Right renal cortex interstitium (tissue), 3 donors: ENCODE measurements around the gene C1orf105. TPM values are rescaled to one million over a fixed set of nuclear protein-coding genes. Genes with fewer than 3 reads are reported as not detected.
"Not testable (repeated sequence)": the region's sequence is repeated elsewhere in the genome, so short reads cannot be mapped to it uniquely, and the experiment has no call there.

ENCODE experiments used
- DNase-seq, 3 donors: peaks; one replicate each; pipeline ENCODE4 v3.0.0-alpha.2; 2013; ENCODE audit warnings: low read depth in 3 of 3, low spot score in 2 of 3
- polyA plus RNA-seq, 3 donors: library from polyadenylated mRNA; unstranded; fragments of 120-200 nt; gene quantifications; one replicate each; pipeline ENCODE4 v1.2.1, GENCODE V29; 2013; ENCODE audit not compliant: insufficient read length in 3 of 3

Gene C1orf105
- polyA plus RNA-seq, 3 donors = 0.28 TPM; not detected in 2

DNA sequence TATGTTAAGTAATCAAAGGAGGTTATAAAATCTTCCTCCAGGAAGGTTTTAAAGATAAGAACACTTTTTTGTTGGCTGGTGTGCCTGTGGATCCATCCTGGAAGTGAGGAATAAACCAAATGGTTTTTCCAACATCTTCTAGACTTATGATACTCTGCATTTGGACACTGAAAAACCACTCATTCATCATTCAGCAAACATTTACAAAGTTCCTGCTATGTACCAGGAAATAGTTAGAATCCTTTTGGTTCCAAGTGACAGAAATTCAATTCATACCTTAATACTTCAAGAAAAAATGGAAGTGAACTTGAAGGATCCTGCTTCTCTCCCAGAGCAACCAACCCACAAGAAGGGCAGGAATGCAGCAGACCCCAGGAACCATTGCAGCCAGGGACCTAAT is 63.0 kb downstream of the C1orf105 start:
- DNase-seq = no peak

- DNase-seq = no peak
These were observed 63.8 kb downstream of the C1orf105 start for GRCh38 chr1:172484252-172484651.

- no peak for DNase-seq
These were observed 65.1 kb downstream of the C1orf105 start for GRCh38 chr1:172485626-172486025.

- no peak for DNase-seq
These were observed 66.4 kb downstream of the C1orf105 start for GRCh38 chr1:172486805-172487454.

GRCh38 chr1:172487550-172487949 is 67.1 kb downstream of the C1orf105 start:
- no peak for DNase-seq

- DNase-seq = no peak
These were observed 67.9 kb downstream of the C1orf105 start for GRCh38 chr1:172488393-172488792.

- DNase-seq = no peak
These were observed 69.4 kb downstream of the C1orf105 start for GRCh38 chr1:172489847-172490246.

GRCh38 chr1:172492421-172492820 is 71.9 kb downstream of the C1orf105 start:
- DNase-seq = no peak

DNA sequence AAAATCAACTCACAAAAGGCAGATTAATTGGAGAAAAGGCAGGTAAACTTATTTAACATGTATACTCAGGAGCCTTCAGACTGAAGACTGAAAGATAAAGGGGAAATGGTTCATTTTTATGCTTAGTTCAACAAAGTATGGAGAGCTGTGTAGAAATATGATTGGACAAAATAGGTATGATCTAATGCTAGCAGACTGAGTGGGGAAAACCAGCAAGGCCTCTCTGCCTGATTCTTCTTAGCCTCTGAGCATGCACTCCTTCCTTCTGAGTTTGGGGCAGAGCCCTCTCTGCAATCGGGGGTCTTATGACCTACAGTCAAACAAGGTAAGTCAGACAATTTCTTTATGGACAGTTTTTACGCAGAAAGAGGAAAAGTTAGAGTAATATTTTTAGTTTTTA is 73.7 kb downstream of the C1orf105 start:
- no peak for DNase-seq

- DNase-seq = not testable (repeated sequence)
These were observed 75.6 kb downstream of the C1orf105 start for GRCh38 chr1:172496127-172496526.

GRCh38 chr1:172496678-172497077 is 76.2 kb downstream of the C1orf105 start:
- no peak for DNase-seq

DNA sequence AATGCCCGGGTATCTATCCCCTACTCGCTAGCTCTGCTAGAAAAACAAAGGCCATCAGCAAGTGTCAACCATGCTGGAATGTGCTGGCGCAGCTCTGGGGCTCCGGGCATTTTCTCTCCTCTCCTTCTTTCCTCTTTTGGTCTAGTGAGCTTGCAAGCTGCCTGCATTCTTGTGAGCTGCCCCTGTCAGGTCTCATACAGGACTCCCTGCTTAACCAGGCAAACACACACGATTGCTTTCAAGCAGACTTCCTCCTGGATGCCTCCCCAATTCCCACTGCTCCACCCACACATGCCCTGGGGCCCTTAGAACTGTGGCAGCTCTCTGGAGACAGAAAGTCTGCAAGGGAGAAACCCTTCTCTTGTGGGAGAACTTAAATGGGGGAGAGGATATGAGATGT is 76.7 kb downstream of the C1orf105 start:
- peak; percentile 18 to 50 (median 21) for DNase-seq

GRCh38 chr1:172498857-172499256 is 78.4 kb downstream of the C1orf105 start:
- no peak for DNase-seq

DNA sequence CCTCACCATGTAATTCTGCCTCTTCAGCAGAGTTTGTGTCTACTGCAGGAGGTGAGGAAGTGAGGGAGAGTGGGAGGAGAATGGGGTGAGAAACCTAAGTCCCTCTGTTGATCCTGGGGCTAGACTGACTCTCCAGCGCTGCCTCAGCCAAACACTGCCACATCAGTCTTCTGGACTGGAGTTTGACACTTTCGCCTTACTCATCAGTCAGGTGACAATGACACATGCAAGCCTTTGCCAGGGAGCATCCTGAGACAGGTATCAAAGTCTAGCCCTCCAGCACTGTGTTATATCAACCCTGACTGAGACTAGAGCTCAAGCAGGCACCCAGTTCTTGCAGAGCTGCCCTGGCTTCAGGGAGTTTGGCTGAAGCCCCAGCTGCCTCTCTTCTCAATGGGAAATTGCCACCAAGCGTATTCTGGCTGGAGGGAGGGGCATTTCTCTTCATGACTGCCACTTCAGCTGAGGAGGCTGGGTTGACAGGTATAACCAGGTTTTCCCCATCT is 79.2 kb downstream of the C1orf105 start:
- no peak for DNase-seq

DNA sequence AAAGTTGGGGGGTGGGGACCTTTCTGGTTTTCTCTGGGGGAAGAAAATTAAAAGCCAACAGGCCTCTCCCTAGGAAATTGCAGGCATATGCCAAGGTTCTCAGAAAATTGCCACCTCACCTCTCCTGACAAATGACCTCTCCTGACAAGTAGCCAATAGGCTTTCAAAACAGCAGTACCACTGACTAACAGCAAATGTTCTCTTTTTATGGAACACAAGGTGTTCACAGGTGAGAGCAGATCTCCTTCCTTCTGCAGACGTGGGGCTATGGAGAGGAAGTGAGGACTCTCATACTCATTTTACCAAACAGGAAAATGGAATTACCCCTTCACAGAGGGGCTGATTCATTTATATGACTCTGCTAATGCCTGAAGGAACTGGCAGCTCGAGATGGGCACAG is 79.7 kb downstream of the C1orf105 start:
- DNase-seq = no peak

- no peak for DNase-seq
These were observed 87.3 kb downstream of the C1orf105 start for GRCh38 chr1:172507741-172508140.

DNA sequence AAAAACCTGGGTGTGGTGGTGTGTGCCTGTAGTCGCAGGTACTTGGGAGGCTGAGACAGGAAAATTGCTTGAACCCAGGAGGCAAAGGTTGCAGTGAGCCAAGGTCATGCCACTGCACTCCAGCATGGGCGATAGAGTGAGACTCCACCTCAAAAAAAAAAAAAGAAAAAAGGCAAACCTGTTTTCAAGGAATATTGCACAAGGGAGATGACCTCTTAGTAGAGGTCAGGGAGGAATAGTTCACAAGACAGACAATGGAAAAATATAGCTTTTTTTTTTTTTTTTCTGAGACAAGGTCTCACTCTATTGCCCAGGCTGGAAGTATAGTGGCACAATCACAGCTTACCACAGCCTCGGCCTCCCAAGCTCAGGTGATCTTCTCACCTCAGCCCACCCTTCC is 90.0 kb downstream of the C1orf105 start:
- no peak for DNase-seq

DNA sequence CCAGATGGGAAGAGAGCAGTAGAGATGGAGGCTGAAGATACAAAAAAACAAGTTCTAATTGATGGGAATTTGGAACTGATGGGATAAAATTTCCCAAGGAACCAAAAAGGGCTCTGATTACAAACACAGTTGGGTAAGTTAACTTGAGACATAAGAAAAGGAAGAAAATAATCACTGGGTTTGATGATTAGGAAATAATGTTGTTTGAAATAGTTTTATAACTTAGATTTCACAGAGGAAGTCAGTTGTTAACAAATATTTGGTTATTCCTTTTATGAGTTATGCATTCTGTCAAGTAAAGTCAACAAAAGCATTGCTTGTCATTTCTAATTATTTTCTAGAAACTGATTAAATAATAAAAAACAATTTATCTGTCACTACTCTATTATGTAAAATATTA is 92.1 kb downstream of the C1orf105 start:
- DNase-seq = no peak

DNA sequence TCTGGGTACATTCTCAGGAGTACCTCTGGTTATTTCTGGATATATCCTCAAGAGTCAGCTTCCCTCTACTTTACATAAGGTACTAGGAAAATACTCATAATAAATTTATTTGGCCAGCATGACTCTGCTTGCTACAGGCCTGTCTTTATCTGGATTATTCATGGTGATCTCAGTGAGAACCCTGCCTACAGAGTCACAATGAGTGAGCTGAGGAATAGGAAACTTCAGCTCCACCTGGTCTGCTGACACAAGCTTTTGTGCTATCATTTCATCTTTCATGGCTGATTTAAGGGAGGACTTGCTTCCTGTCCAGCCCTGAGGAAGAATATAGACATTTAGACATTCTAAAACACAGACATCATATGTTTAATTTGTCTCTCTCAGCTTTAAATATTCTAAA is 93.0 kb downstream of the C1orf105 start:
- DNase-seq = no peak

DNA sequence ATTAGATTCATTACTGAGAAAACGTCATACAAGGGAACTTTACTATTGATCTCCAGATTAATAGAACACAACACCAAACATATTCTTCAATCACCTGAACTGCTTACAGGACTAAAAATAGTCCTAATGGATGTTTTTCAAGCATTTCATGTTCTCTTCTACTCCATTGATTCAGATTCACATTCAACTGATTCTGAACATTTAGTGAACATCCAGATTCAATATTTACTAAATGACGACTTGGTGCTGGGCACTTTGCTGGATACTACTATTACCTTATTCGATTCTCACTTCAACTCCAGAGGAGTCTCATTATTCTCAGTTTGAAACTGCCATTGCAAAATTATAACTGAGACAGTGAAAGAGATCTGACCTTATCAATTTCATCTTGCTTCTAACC is 93.6 kb downstream of the C1orf105 start:
- DNase-seq = no peak

GRCh38 chr1:172515436-172515835 is 95.0 kb downstream of the C1orf105 start:
- no peak for DNase-seq

- DNase-seq = no peak
These were observed 95.4 kb downstream of the C1orf105 start for GRCh38 chr1:172515927-172516326.

GRCh38 chr1:172517081-172517480 is 96.6 kb downstream of the C1orf105 start:
- no peak for DNase-seq
